ENCODE results near the gene COL8A2.

The COL8A2 gene

GRCh38 chr1:36124404-36125128 is 456 bp downstream of the COL8A2 start:
- H3K9me3 ChIP-seq (ENCODE audit: low read length), result no peaks in the 10 kb centered on the region
- no peaks in the 10 kb centered on the region for H3K9me2 ChIP-seq (ENCODE audit: low read depth, low read length)
- H3K4me2 ChIP-seq (ENCODE audit: low read length), result peak overlapping the region; percentile 27; the same call in 1 of the 2 replicates
- TF ChIP-seq EZH2 (IDR thresholded peaks at IDR 0.05; ENCODE audit: borderline replicate concordance, low read length) (0 out of 2 replicates have a peak, but pooled peaks have one; percentile 46), CTCF (IDR thresholded peaks at IDR 0.05; ENCODE audit: low read length) (no peak)
- peaks cover 25% of the 10 kb centered on the region for H3K4me1 ChIP-seq (ENCODE audit: insufficient read depth, low read length, severe bottlenecking)
- no peak overlapping the region for H3K27ac ChIP-seq (ENCODE audit: low read depth, low read length, poor library complexity, severe bottlenecking)
- H3F3A ChIP-seq (ENCODE audit: insufficient read depth, low read length), result no peaks in the 10 kb centered on the region
- no peaks in the 10 kb centered on the region for H3K79me2 ChIP-seq (ENCODE audit: insufficient read depth, low read length)
- no peaks in the 10 kb centered on the region for H4K20me1 ChIP-seq (ENCODE audit: insufficient read depth, low read length)
- H2AFZ ChIP-seq (ENCODE audit: low read length), result no peak overlapping the region
- H3K9ac ChIP-seq (ENCODE audit: low read length), result no peak overlapping the region
- no peaks in the 10 kb centered on the region for H3K36me3 ChIP-seq (ENCODE audit: insufficient read depth, low read length)
- H3K27me3 ChIP-seq (ENCODE audit: insufficient read depth, low read length), result peaks cover 7% of the 10 kb centered on the region; the same call in 1 of the 2 replicates
- H3K4me3 ChIP-seq (ENCODE audit: low read depth, low read length, poor library complexity, severe bottlenecking), result no peak overlapping the region

GRCh38 chr1:36123356-36123755 is 1.7 kb downstream of the COL8A2 start:
- no peaks in the 10 kb centered on the region for H4K20me1 ChIP-seq (ENCODE audit: insufficient read depth, low read length)
- no peak overlapping the region for H3K27ac ChIP-seq (ENCODE audit: low read depth, low read length, poor library complexity, severe bottlenecking)
- no peak for TF ChIP-seq EZH2 (IDR thresholded peaks at IDR 0.05; ENCODE audit: borderline replicate concordance, low read length)
- no peak for TF ChIP-seq CTCF (IDR thresholded peaks at IDR 0.05; ENCODE audit: low read length)
- no peak overlapping the region for H2AFZ ChIP-seq (ENCODE audit: low read length)
- no peaks in the 10 kb centered on the region for H3K9me3 ChIP-seq (ENCODE audit: low read length)
- peak overlapping the region; percentile 5 for H3K4me3 ChIP-seq (ENCODE audit: low read depth, low read length, poor library complexity, severe bottlenecking)
- peaks cover 25% of the 10 kb centered on the region for H3K4me1 ChIP-seq (ENCODE audit: insufficient read depth, low read length, severe bottlenecking)
- H3K9ac ChIP-seq (ENCODE audit: low read length), result 0 out of 2 replicates have a peak overlapping the region, but pooled peaks have one; percentile 2
- peaks cover 10% of the 10 kb centered on the region for H3K27me3 ChIP-seq (ENCODE audit: insufficient read depth, low read length)
- H3K36me3 ChIP-seq (ENCODE audit: insufficient read depth, low read length), result no peaks in the 10 kb centered on the region
- H3K9me2 ChIP-seq (ENCODE audit: low read depth, low read length), result no peaks in the 10 kb centered on the region
- no peaks in the 10 kb centered on the region for H3K79me2 ChIP-seq (ENCODE audit: insufficient read depth, low read length)
- no peaks in the 10 kb centered on the region for H3F3A ChIP-seq (ENCODE audit: insufficient read depth, low read length)
- peak overlapping the region; percentile 37; the same call in 1 of the 2 replicates for H3K4me2 ChIP-seq (ENCODE audit: low read length)

- Histone ChIP-seq H3K9me3 (ENCODE audit: low read length) (no peaks in the 10 kb centered on the region), H3K9me2 (ENCODE audit: low read depth, low read length) (no peaks in the 10 kb centered on the region), H2AFZ (ENCODE audit: low read length) (no peak overlapping the region), H3K4me3 (ENCODE audit: low read depth, low read length, poor library complexity, severe bottlenecking) (no peak overlapping the region), H3K9ac (ENCODE audit: low read length) (no peak overlapping the region), H3K36me3 (ENCODE audit: insufficient read depth, low read length) (no peaks in the 10 kb centered on the region), H3K27ac (ENCODE audit: low read depth, low read length, poor library complexity, severe bottlenecking) (no peak overlapping the region), H3K4me2 (ENCODE audit: low read length) (peak overlapping the region; percentile 37; the same call in 1 of the 2 replicates), H3F3A (ENCODE audit: insufficient read depth, low read length) (no peaks in the 10 kb centered on the region), H3K4me1 (ENCODE audit: insufficient read depth, low read length, severe bottlenecking) (peaks cover 25% of the 10 kb centered on the region), H4K20me1 (ENCODE audit: insufficient read depth, low read length) (no peaks in the 10 kb centered on the region), H3K27me3 (ENCODE audit: insufficient read depth, low read length) (peaks cover 12% of the 10 kb centered on the region), H3K79me2 (ENCODE audit: insufficient read depth, low read length) (no peaks in the 10 kb centered on the region)
- TF ChIP-seq CTCF (IDR thresholded peaks at IDR 0.05; ENCODE audit: low read length) (no peak), EZH2 (IDR thresholded peaks at IDR 0.05; ENCODE audit: borderline replicate concordance, low read length) (no peak)
Observed at GRCh38 chr1:36122062-36123030, 2.7 kb downstream of the COL8A2 start.

Measured in OCI-LY1 (cell line).